H1 (cell line): ENCODE data around the gene CALM3. TPM values are rescaled to one million over a fixed set of nuclear protein-coding genes. Genes with fewer than 3 reads are reported as not detected.

ENCODE experiments used
- CTCF ChIA-PET: fragments of 300-600 bp; sonication (Branson Sonifier 250); formaldehyde crosslinking; loops from one replicate; lab custom pipeline; 2021; ENCODE audit not compliant: partially characterized antibody; lab: Charles Lee
- POLR2A ChIA-PET: fragments of 300-600 bp; sonication (Branson Sonifier 250); formaldehyde crosslinking; loops from one replicate; lab custom pipeline; 2021; ENCODE audit warnings: inconsistent platforms; ENCODE audit not compliant: partially characterized antibody; lab: Charles Lee
- DNase-seq, 2 experiments: peaks; one replicate each; pipeline versions ENCODE4 v3.0.0 to v3.0.0-alpha.2; 2010 to 2022; ENCODE audit warnings: low spot score in 2 of 2, low read depth in 1 of 2, mixed read lengths in 1 of 2
- FAIRE-seq: peaks from 2 replicates; lab custom pipeline; 2011; peaks lifted over from hg19 to GRCh38; lab: Jason Lieb, UNC
- H2AFZ ChIP-seq: 2 replicates; pipeline ENCODE4 v1.8.1; 2012; ENCODE audit warnings: low read length, inconsistent platforms
- H2AK5ac ChIP-seq: 2 replicates; pipeline ENCODE4 v1.6.1; 2013; ENCODE audit warnings: low read depth, low read length
- H2BK120ac ChIP-seq: replicated peaks from 2 replicates; pipeline ENCODE3; 2013; ENCODE audit warnings: low read depth, low read length, inconsistent platforms
- H2BK12ac ChIP-seq: 2 replicates; pipeline ENCODE4 v1.6.1; 2013; ENCODE audit warnings: low read depth, low read length
- H2BK15ac ChIP-seq: 2 replicates; pipeline ENCODE4 v1.6.1; 2013; ENCODE audit warnings: low read length
- H2BK20ac ChIP-seq: 2 replicates; pipeline ENCODE4 v1.6.1; 2013; ENCODE audit warnings: low read length
- H2BK5ac ChIP-seq: 2 replicates; pipeline ENCODE4 v1.6.1; 2013; ENCODE audit warnings: low read depth, low read length
- H3K14ac ChIP-seq: 2 replicates; pipeline ENCODE4 v1.6.1; 2013; ENCODE audit warnings: inconsistent platforms; ENCODE audit not compliant: insufficient read length
- H3K18ac ChIP-seq: 2 replicates; pipeline ENCODE4 v1.6.1; 2013; ENCODE audit warnings: low read length; ENCODE audit errors: extremely low read depth
- H3K23ac ChIP-seq: 2 replicates; pipeline ENCODE4 v1.6.1; 2013; ENCODE audit warnings: inconsistent platforms; ENCODE audit not compliant: insufficient read length
- H3K23me2 ChIP-seq: 2 replicates; pipeline ENCODE4 v1.6.1; 2013; ENCODE audit warnings: low read depth, low read length
- H3K27ac ChIP-seq: 2 replicates; pipeline ENCODE4 v1.6.1; 2011; ENCODE audit warnings: low read depth, low read length, inconsistent platforms
- H3K27me3 ChIP-seq, 4 experiments: replicated peaks in 1 of 4; 1 replicate in 1 of 4; 2 replicates in 3 of 4; pipeline versions ENCODE4 v1.6.1 to v1.8.1; 2011 to 2013; ENCODE audit warnings: low read length in 3 of 4, mild to moderate bottlenecking in 3 of 4, inconsistent platforms in 2 of 4, mixed read lengths in 2 of 4, moderate library complexity in 1 of 4; ENCODE audit not compliant: control insufficient read depth in 3 of 4, insufficient read depth in 3 of 4; ENCODE audit errors: extremely low read depth in 1 of 4
- H3K36me3 ChIP-seq, 4 experiments: 2 replicates each; pipeline versions ENCODE4 v1.6.1 to v1.8.1; 2011 to 2013; ENCODE audit warnings: mild to moderate bottlenecking in 4 of 4, low read length in 3 of 4, moderate library complexity in 2 of 4, control low read depth in 1 of 4, inconsistent platforms in 1 of 4; ENCODE audit not compliant: insufficient read depth in 4 of 4, control insufficient read depth in 2 of 4
- H3K4ac ChIP-seq: replicated peaks from 2 replicates; pipeline ENCODE3; 2013; ENCODE audit warnings: low read length, low read depth, mixed read lengths, inconsistent platforms; ENCODE audit not compliant: insufficient read length
- H3K4me1 ChIP-seq, 4 experiments: replicated peaks in 1 of 4; 1 replicate in 1 of 4; 2 replicates in 3 of 4; pipeline versions ENCODE4 v1.6.1 to v1.8.1; 2011 to 2013; ENCODE audit warnings: low read length in 3 of 4, inconsistent platforms in 2 of 4, mixed read lengths in 1 of 4; ENCODE audit not compliant: insufficient read depth in 4 of 4, control insufficient read depth in 3 of 4
- H3K4me2 ChIP-seq, 2 experiments: 2 replicates each; pipeline versions ENCODE4 v1.6.1 to v1.8.1; 2011 to 2013; ENCODE audit warnings: low read depth in 2 of 2, low read length in 2 of 2, control low read depth in 1 of 2, inconsistent platforms in 1 of 2, mild to moderate bottlenecking in 1 of 2; ENCODE audit not compliant: insufficient read depth in 1 of 2
- H3K4me3 ChIP-seq, 4 experiments: fragments of 200-600, 300-600 bp in 1 of 4; sonication (generic), shearing (Covaris generic), sonication (Bioruptor Twin) in 1 of 4; 2 replicates each; pipeline versions ENCODE4 v1.5.1 to v1.8.1; 2011 to 2016; ENCODE audit warnings: low read length in 4 of 4, low read depth in 3 of 4, control low read depth in 2 of 4, inconsistent platforms in 2 of 4, mild to moderate bottlenecking in 2 of 4, mixed read lengths in 1 of 4, moderate library complexity in 1 of 4; ENCODE audit not compliant: insufficient read depth in 2 of 4; ENCODE audit errors: extremely low read depth in 1 of 4
- H3K56ac ChIP-seq: replicated peaks from 2 replicates; pipeline ENCODE3; 2013; ENCODE audit warnings: low read depth, mild to moderate bottlenecking, mixed read lengths, low read length, inconsistent platforms; ENCODE audit not compliant: insufficient read length
- H3K79me1 ChIP-seq: 2 replicates; pipeline ENCODE4 v1.6.1; 2013; ENCODE audit warnings: low read depth, low read length, control low read depth
- H3K79me2 ChIP-seq, 2 experiments: 2 replicates each; pipeline versions ENCODE4 v1.6.1 to v1.8.1; 2012 to 2013; ENCODE audit warnings: low read length in 2 of 2, mild to moderate bottlenecking in 2 of 2, inconsistent platforms in 1 of 2; ENCODE audit not compliant: insufficient read depth in 2 of 2, control insufficient read depth in 1 of 2
- H3K9ac ChIP-seq, 4 experiments: replicated peaks in 1 of 4; 1 replicate in 1 of 4; 2 replicates in 3 of 4; pipeline versions ENCODE4 v1.6.1 to v1.8.1; 2011 to 2013; ENCODE audit warnings: low read depth in 3 of 4, low read length in 3 of 4, control low read depth in 2 of 4, mild to moderate bottlenecking in 2 of 4, moderate library complexity in 2 of 4, inconsistent platforms in 1 of 4; ENCODE audit errors: extremely low read depth in 1 of 4
- H3K9me3 ChIP-seq, 2 experiments: 2 replicates each; pipeline versions ENCODE4 v1.6.1 to v1.8.1; 2012 to 2013; ENCODE audit warnings: mild to moderate bottlenecking in 2 of 2, moderate library complexity in 2 of 2, control low read depth in 1 of 2, inconsistent platforms in 1 of 2, low read depth in 1 of 2, low read length in 1 of 2, mixed read lengths in 1 of 2; ENCODE audit not compliant: insufficient read depth in 2 of 2
- H4K20me1 ChIP-seq, 2 experiments: replicated peaks in 1 of 2; 2 replicates each; pipeline versions ENCODE3 to v1.8.1; 2011 to 2013; ENCODE audit warnings: inconsistent platforms in 2 of 2, low read length in 2 of 2, mild to moderate bottlenecking in 1 of 2; ENCODE audit not compliant: insufficient read depth in 2 of 2, control insufficient read depth in 1 of 2
- H4K5ac ChIP-seq: 2 replicates; pipeline ENCODE4 v1.6.1; 2013; ENCODE audit warnings: low read length, low read depth, mixed read lengths, inconsistent platforms; ENCODE audit not compliant: insufficient read length
- H4K8ac ChIP-seq: 2 replicates; pipeline ENCODE4 v1.8.0; 2013; ENCODE audit warnings: mild to moderate bottlenecking, moderate library complexity, low read length, inconsistent platforms; ENCODE audit not compliant: insufficient read depth; ENCODE audit errors: extremely low read depth
- H4K91ac ChIP-seq: replicated peaks from 2 replicates; pipeline ENCODE3; 2013; ENCODE audit warnings: low read length, mixed read lengths, inconsistent platforms; ENCODE audit not compliant: insufficient read length
- ASH2L ChIP-seq: fragments of 200-600, 300-600 bp; sonication (generic); IDR thresholded peaks from one replicate; pipeline ENCODE4 v1.7.1; 2017; ENCODE audit warnings: low read length
- BACH1 ChIP-seq: IDR thresholded peaks from 2 replicates; pipeline ENCODE4 v1.6.1; 2012; ENCODE audit warnings: low read length, improper control_type of control experiment
- HDAC6 ChIP-seq: IDR thresholded peaks from one replicate; pipeline ENCODE4 v1.7.1; 2012; ENCODE audit warnings: low read depth, mild to moderate bottlenecking, inconsistent platforms, low read length, moderate library complexity
- KDM1A ChIP-seq: fragments of 200-600, 300-600 bp; sonication (generic); IDR thresholded peaks from 2 replicates; pipeline ENCODE4 v1.7.1; 2016; ENCODE audit warnings: mild to moderate bottlenecking, low read length, borderline replicate concordance
- KDM4A ChIP-seq: IDR thresholded peaks from one replicate; pipeline ENCODE4 v1.7.1; 2012; ENCODE audit warnings: low read depth, mild to moderate bottlenecking, moderate library complexity, low read length, inconsistent platforms; ENCODE audit not compliant: severe bottlenecking
- KDM5A ChIP-seq: fragments of 200-600 bp; IDR thresholded peaks from 2 replicates; pipeline ENCODE4 v1.7.1; 2012; ENCODE audit warnings: mild to moderate bottlenecking, low read length, inconsistent platforms, mixed read lengths
- POLR2AphosphoS5 ChIP-seq: IDR thresholded peaks from 2 replicates; pipeline ENCODE4 v1.6.1; 2011; ENCODE audit warnings: low read depth, low read length
- RFX5 ChIP-seq: IDR thresholded peaks from 2 replicates; pipeline ENCODE4 v1.6.1; 2011; ENCODE audit warnings: low read depth, low read length, improper control_type of control experiment, borderline replicate concordance
- TAF1 ChIP-seq: IDR thresholded peaks from 2 replicates; pipeline ENCODE4 v1.6.1; 2011; ENCODE audit warnings: mild to moderate bottlenecking, low read depth, low read length
- TAF7 ChIP-seq: optimal IDR thresholded peaks from 2 replicates; pipeline ENCODE3; 2011; ENCODE audit warnings: low read depth, mild to moderate bottlenecking, inconsistent platforms, low read length, moderate library complexity, borderline replicate concordance
- ZNF274 ChIP-seq: IDR thresholded peaks from 2 replicates; pipeline ENCODE4 v1.7.0; 2012; ENCODE audit warnings: low read length, borderline replicate concordance; ENCODE audit errors: extremely low read depth
- WGBS, 2 experiments: shearing (Covaris generic) in 1 of 2; methylation state at CpG; one replicate each; pipeline versions ENCODE4 v1.1.6 to v1.1.7; 2013 to 2015; ENCODE audit warnings: low lambda C conversion rate in 2 of 2, mixed read lengths in 2 of 2, inconsistent platforms in 1 of 2, low coverage in 1 of 2, missing lambda C conversion rate in 1 of 2; ENCODE audit not compliant: insufficient replicate concordance in 2 of 2, insufficient coverage in 1 of 2, insufficient read length in 1 of 2; ENCODE audit errors: extremely low coverage in 1 of 2, missing lambda C conversion rate in 1 of 2; 5-methylcytosine and 5-hydroxymethylcytosine counted together
- polyA plus RNA-seq, 7 experiments: library from polyadenylated mRNA; depleted of rRNA in 3 of 7; stranded (reverse) in 5 of 7; unstranded in 2 of 7; fragments of >200 nt in 5 of 7; fragments of 200-250 nt in 2 of 7; gene quantifications; 1 replicate in 5 of 7; 2 replicates in 1 of 7; 4 replicates in 1 of 7; pipeline versions ENCODE4 v1.2.1 to v1.2.3, GENCODE V29; 2011 to 2013; ENCODE audit warnings: missing spikeins in 2 of 7, mixed read lengths in 2 of 7
- total RNA-seq: library from RNA; stranded (reverse); fragmentation: NEBNext Ultra II Directional; extraction: Animal tissue kit (Norgen Biotek cat#: 25700); gene quantifications from 2 replicates; pipeline ENCODE4 v1.2.1, GENCODE V29; 2021
- TF ChIP-seq, protein P1 (sequence below), 3 experiments: IDR thresholded peaks; 1 replicate in 2 of 3; 2 replicates in 1 of 3; pipeline versions ENCODE4 v1.5.1 to v1.6.1; 2011; ENCODE audit warnings: low read length in 3 of 3, mild to moderate bottlenecking in 3 of 3, inconsistent platforms in 2 of 3, low read depth in 1 of 3, moderate library complexity in 1 of 3; ENCODE audit not compliant: insufficient read depth in 1 of 3; ENCODE audit errors: control extremely low read depth in 1 of 3

Gene CALM3
- total and polyA plus RNA-seq, 2 of the 8 experiments (the other 6 are each of a cell fraction or from before 2014, with no cell fraction given): 315 to 326 TPM

DNA sequence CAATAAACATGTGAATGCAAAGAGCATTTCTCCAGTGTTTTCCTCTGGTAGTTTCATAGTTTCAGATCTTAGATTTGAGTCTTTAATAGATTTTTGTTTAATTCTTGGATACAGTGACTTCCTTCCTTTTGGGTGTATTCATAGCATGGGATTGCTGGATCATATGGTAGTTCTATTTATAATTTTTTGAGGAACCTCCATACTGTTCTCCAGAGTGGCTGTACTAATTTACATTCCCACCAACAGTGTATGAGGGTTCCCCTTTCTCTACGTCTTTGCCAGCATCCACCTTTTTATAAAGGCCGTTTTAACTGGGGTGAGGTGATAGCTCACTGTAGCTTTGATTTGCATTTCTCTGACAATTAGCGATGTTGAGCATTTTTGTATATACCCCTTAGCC lies 9.3 kb upstream of the CALM3 start:
- Histone ChIP-seq H3K4ac (no peak overlapping the region), H3K27ac (no peak overlapping the region), H2BK20ac (no peak overlapping the region), H3K14ac (no peak overlapping the region), H3K27me3 (no peaks in the 10 kb centered on the region), H3K23ac (no peak overlapping the region), H2BK120ac (no peak overlapping the region), H3K79me2 (no peaks in the 10 kb centered on the region), H3K9me3 (no peaks in the 10 kb centered on the region), H3K4me3 (no peak overlapping the region), H3K9ac (no peak overlapping the region), H2BK5ac (no peak overlapping the region), H2AK5ac (no peak overlapping the region), H4K8ac (no peak overlapping the region), H2AFZ (no peak overlapping the region), H4K91ac (no peak overlapping the region), H4K5ac (no peak overlapping the region), H3K79me1 (no peaks in the 10 kb centered on the region), H4K20me1 (no peaks in the 10 kb centered on the region), H3K36me3 (no peaks in the 10 kb centered on the region), H3K56ac (no peak overlapping the region), H3K18ac (no peak overlapping the region), H2BK15ac (no peak overlapping the region), H2BK12ac (no peak overlapping the region), H3K23me2 (0 out of 2 replicates have a peak, but pooled peaks cover 1% of the 10 kb centered on the region), H3K4me2 (no peak overlapping the region), H3K4me1 (no peaks in the 10 kb centered on the region)
- ChIA-PET CTCF (interaction anchor here (2.4 kb wide), 1 partner anchor 20 kb away, joined by 6 read pairs; no protein-coding TSS in a partner anchor), POLR2A (no interaction called here)
- DNase-seq (no peak), FAIRE-seq (no peak)
- WGBS, 2 experiments: 83% methylated on average over 3 of the region's 3 CpGs; no CpG with 5 or more reads in 1 of the 2 experiments
- no peak for TF ChIP-seq ASH2L
- TF ChIP-seq KDM4A: no peak
- no peak for TF ChIP-seq RFX5
- TF ChIP-seq POLR2AphosphoS5: no peak
- TF ChIP-seq TAF1: no peak
- TF ChIP-seq ZNF274: no peak
- TF ChIP-seq BACH1: no peak
- no peak for TF ChIP-seq KDM1A
- TF ChIP-seq, protein P1, sequence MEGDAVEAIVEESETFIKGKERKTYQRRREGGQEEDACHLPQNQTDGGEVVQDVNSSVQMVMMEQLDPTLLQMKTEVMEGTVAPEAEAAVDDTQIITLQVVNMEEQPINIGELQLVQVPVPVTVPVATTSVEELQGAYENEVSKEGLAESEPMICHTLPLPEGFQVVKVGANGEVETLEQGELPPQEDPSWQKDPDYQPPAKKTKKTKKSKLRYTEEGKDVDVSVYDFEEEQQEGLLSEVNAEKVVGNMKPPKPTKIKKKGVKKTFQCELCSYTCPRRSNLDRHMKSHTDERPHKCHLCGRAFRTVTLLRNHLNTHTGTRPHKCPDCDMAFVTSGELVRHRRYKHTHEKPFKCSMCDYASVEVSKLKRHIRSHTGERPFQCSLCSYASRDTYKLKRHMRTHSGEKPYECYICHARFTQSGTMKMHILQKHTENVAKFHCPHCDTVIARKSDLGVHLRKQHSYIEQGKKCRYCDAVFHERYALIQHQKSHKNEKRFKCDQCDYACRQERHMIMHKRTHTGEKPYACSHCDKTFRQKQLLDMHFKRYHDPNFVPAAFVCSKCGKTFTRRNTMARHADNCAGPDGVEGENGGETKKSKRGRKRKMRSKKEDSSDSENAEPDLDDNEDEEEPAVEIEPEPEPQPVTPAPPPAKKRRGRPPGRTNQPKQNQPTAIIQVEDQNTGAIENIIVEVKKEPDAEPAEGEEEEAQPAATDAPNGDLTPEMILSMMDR (IDR thresholded peaks at IDR 0.05; ENCODE audit: control extremely low read depth in 1 of 3, insufficient read depth in 1 of 3, low read depth in 1 of 3, low read length in 3 of 3): no peak
- TF ChIP-seq TAF7: no peak
- TF ChIP-seq KDM5A: no peak
- TF ChIP-seq HDAC6: no peak
